BE2C (cell line): Measurements from ENCODE around the gene CLSTN2.

Experiments
- DNase-seq: peaks from one replicate; pipeline ENCODE4 v3.0.0-alpha.2; 2020
- H3K27me3 ChIP-seq: fragments of 250-450 bp; sonication (Bioruptor Pico); 2 replicates; pipeline ENCODE4 v1.5.1; 2020; ENCODE audit warnings: mild to moderate bottlenecking
- H3K36me3 ChIP-seq: fragments of 250-450 bp; sonication (Bioruptor Pico); 2 replicates; pipeline ENCODE4 v1.5.1; 2020; ENCODE audit warnings: mild to moderate bottlenecking
- H3K4me1 ChIP-seq: fragments of 250-450 bp; sonication (Bioruptor Pico); 2 replicates; pipeline ENCODE4 v1.5.1; 2020
- H3K4me3 ChIP-seq: 2 replicates; pipeline ENCODE4 v1.5.1; 2011; ENCODE audit warnings: low read depth, low read length
- H3K9me3 ChIP-seq: fragments of 250-450 bp; sonication (Bioruptor Pico); 2 replicates; pipeline ENCODE4 v1.5.1; 2020
- CTCF ChIP-seq: IDR thresholded peaks from 2 replicates; pipeline ENCODE4 v1.5.1; 2012; ENCODE audit warnings: mild to moderate bottlenecking, low read depth, low read length

The CLSTN2 gene

GRCh38 chr3:140552403-140552802, 617.4 kb downstream of the CLSTN2 start:
- no peak overlapping the region for H3K4me3 ChIP-seq
- no peaks in the 10 kb centered on the region for H3K27me3 ChIP-seq
- TF ChIP-seq CTCF, result peak; percentile 21; the same call in 1 of the 2 replicates
- H3K4me1 ChIP-seq, result no peaks in the 10 kb centered on the region
- DNase-seq, result no peak
- H3K9me3 ChIP-seq, result no peaks in the 10 kb centered on the region
- H3K36me3 ChIP-seq, result no peaks in the 10 kb centered on the region

- H3K4me3 ChIP-seq, result no peak overlapping the region
- H3K27me3 ChIP-seq, result no peaks in the 10 kb centered on the region
- no peak for TF ChIP-seq CTCF
- DNase-seq, result no peak
- no peaks in the 10 kb centered on the region for H3K36me3 ChIP-seq
- H3K9me3 ChIP-seq, result no peaks in the 10 kb centered on the region
- no peaks in the 10 kb centered on the region for H3K4me1 ChIP-seq
Observed at GRCh38 chr3:140552898-140553297, 617.9 kb downstream of the CLSTN2 start.

- DNase-seq, result no peak
- H3K9me3 ChIP-seq, result no peaks in the 10 kb centered on the region
- no peaks in the 10 kb centered on the region for H3K27me3 ChIP-seq
- TF ChIP-seq CTCF, result no peak
- H3K4me1 ChIP-seq, result no peaks in the 10 kb centered on the region
- H3K4me3 ChIP-seq, result no peak overlapping the region
- no peaks in the 10 kb centered on the region for H3K36me3 ChIP-seq
Observed at GRCh38 chr3:140553591-140553990, 618.6 kb downstream of the CLSTN2 start.

- Histone ChIP-seq H3K9me3 (no peaks in the 10 kb centered on the region), H3K4me1 (no peaks in the 10 kb centered on the region), H3K4me3 (no peak overlapping the region), H3K36me3 (no peaks in the 10 kb centered on the region), H3K27me3 (no peaks in the 10 kb centered on the region)
- no peak for TF ChIP-seq CTCF
- DNase-seq, result no peak
Observed at GRCh38 chr3:140555666-140556065, 620.7 kb downstream of the CLSTN2 start.

- Histone ChIP-seq H3K9me3 (no peaks in the 10 kb centered on the region), H3K4me1 (no peaks in the 10 kb centered on the region), H3K36me3 (no peaks in the 10 kb centered on the region), H3K27me3 (no peaks in the 10 kb centered on the region), H3K4me3 (no peak overlapping the region)
- no peak for DNase-seq
- no peak for TF ChIP-seq CTCF
Observed at GRCh38 chr3:140557476-140557875, 622.5 kb downstream of the CLSTN2 start.

GRCh38 chr3:140559546-140559945, 624.6 kb downstream of the CLSTN2 start:
- DNase-seq, result no peak
- Histone ChIP-seq H3K9me3 (no peaks in the 10 kb centered on the region), H3K36me3 (no peaks in the 10 kb centered on the region), H3K27me3 (no peaks in the 10 kb centered on the region), H3K4me3 (no peak overlapping the region), H3K4me1 (no peaks in the 10 kb centered on the region)
- TF ChIP-seq CTCF, result no peak
